ENCODE measurements around the gene DAB2.

DNA sequence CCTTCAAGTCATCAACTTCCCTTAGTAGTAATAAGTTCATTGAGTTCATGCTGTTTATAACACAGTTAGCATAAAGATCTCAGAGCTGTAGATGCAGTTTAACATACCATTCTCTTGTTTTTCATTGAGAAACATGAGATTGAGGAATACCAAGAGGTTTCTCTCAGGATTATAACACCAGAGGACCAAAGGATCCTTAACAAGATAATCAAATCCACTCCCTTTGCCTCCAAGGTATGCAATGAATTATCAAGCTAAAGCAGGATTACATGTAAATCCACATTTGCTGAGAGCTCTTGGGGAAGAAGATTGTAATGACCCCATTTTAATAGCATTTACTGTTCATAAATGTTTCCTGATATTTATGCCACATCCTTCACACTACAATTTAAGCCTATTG lies 35.1 kb upstream of the DAB2 start:
- TF ChIP-seq, protein P1, sequence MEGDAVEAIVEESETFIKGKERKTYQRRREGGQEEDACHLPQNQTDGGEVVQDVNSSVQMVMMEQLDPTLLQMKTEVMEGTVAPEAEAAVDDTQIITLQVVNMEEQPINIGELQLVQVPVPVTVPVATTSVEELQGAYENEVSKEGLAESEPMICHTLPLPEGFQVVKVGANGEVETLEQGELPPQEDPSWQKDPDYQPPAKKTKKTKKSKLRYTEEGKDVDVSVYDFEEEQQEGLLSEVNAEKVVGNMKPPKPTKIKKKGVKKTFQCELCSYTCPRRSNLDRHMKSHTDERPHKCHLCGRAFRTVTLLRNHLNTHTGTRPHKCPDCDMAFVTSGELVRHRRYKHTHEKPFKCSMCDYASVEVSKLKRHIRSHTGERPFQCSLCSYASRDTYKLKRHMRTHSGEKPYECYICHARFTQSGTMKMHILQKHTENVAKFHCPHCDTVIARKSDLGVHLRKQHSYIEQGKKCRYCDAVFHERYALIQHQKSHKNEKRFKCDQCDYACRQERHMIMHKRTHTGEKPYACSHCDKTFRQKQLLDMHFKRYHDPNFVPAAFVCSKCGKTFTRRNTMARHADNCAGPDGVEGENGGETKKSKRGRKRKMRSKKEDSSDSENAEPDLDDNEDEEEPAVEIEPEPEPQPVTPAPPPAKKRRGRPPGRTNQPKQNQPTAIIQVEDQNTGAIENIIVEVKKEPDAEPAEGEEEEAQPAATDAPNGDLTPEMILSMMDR (IDR thresholded peaks at IDR 0.05; ENCODE audit: low read length) = no peak
- no peak for TF ChIP-seq EZH2 (IDR thresholded peaks at IDR 0.05; ENCODE audit: borderline replicate concordance, low read length)
